Activated CD8-positive, alpha-beta T cell treated with anti-CD3 and anti-CD28 coated beads, Interleukin-2, amount 10 ng/mL, durations not matched to agents 7 days and 5 days (primary cell): ENCODE measurements around the gene KIAA0319L. TPM values are rescaled to one million over a fixed set of nuclear protein-coding genes. Genes with fewer than 3 reads are reported as not detected.

Experiments used
- ATAC-seq: fragments of 150-1000 bp; cut with Tn5 transposase; one replicate; pipeline ENCODE4 v1.10.0; 2021; ENCODE audit warnings: moderate library complexity
- CTCF ChIA-PET: fragments of 350-600 bp; sonication (Branson Sonifier 250); formaldehyde crosslinking; loops from one replicate; lab custom pipeline; 2021; ENCODE audit warnings: antibody characterized with exemption; lab: Charles Lee
- POLR2A ChIA-PET: fragments of 350-600 bp; sonication (Branson Sonifier 250); formaldehyde crosslinking; loops from one replicate; lab custom pipeline; 2021; ENCODE audit warnings: antibody characterized with exemption; lab: Charles Lee
- DNase-seq: peaks from one replicate; pipeline ENCODE4 v3.0.0-alpha.2; 2020
- H3K27ac Mint-ChIP-seq: one replicate; pipeline ENCODE4 v1.8.0; 2021; ENCODE audit warnings: mild to moderate bottlenecking, mixed read lengths
- H3K27me3 Mint-ChIP-seq: one replicate; pipeline ENCODE4 v1.8.0; 2021; ENCODE audit warnings: low read depth, mixed read lengths
- H3K36me3 Mint-ChIP-seq: one replicate; pipeline ENCODE4 v1.8.0; 2021; ENCODE audit warnings: low read depth, mixed read lengths
- H3K4me1 Mint-ChIP-seq: one replicate; pipeline ENCODE4 v1.8.0; 2021; ENCODE audit warnings: low read depth, mixed read lengths
- H3K4me3 Mint-ChIP-seq: one replicate; pipeline ENCODE4 v1.8.0; 2021; ENCODE audit warnings: mild to moderate bottlenecking, mixed read lengths
- H3K9me3 Mint-ChIP-seq: one replicate; pipeline ENCODE4 v1.8.0; 2022; ENCODE audit warnings: mixed read lengths; ENCODE audit not compliant: insufficient read depth
- total RNA-seq, 2 experiments: library from RNA; stranded (reverse); gene quantifications; one replicate each; pipeline ENCODE4 v1.2.3, GENCODE V29; 2021

The KIAA0319L gene
- total RNA-seq, 2 experiments from 2014 or later = 27.0 to 36.1 TPM

- ChIA-PET POLR2A (no interaction called here), CTCF (interaction anchor here (0.6 to 8.1 kb wide), 3 partner anchors 11 to 127 kb away, joined by 3 to 62 read pairs (median 9); no protein-coding TSS in a partner anchor)
- H3K27ac Mint-ChIP-seq = peak overlapping the region; percentile 5
- no peaks in the 10 kb centered on the region for H3K27me3 Mint-ChIP-seq
- H3K9me3 Mint-ChIP-seq = no peaks in the 10 kb centered on the region
- DNase-seq = no peak
- H3K4me1 Mint-ChIP-seq = no peaks in the 10 kb centered on the region
- H3K36me3 Mint-ChIP-seq = peaks cover 27% of the 10 kb centered on the region
- H3K4me3 Mint-ChIP-seq = no peak overlapping the region
- ATAC-seq = no peak
These were observed 115.2 kb downstream of the KIAA0319L start for GRCh38 chr1:35441926-35442579.

- CTCF ChIA-PET = interaction anchor here (1.6 to 8.1 kb wide), 3 partner anchors 13 to 129 kb away, joined by 8 to 62 read pairs (median 9); no protein-coding TSS in a partner anchor
- Mint-ChIP-seq H3K27me3 (no peaks in the 10 kb centered on the region), H3K27ac (no peak overlapping the region), H3K4me1 (no peaks in the 10 kb centered on the region), H3K4me3 (no peak overlapping the region), H3K36me3 (peaks cover 27% of the 10 kb centered on the region), H3K9me3 (no peaks in the 10 kb centered on the region)
- POLR2A ChIA-PET = no interaction called here
- ATAC-seq (no peak), DNase-seq (no peak)
These were observed 117.6 kb downstream of the KIAA0319L start for GRCh38 chr1:35439626-35440025.

GRCh38 chr1:35437200-35437599 is 120.0 kb downstream of the KIAA0319L start:
- Mint-ChIP-seq H3K27ac (no peak overlapping the region), H3K36me3 (peaks cover 32% of the 10 kb centered on the region)
- CTCF ChIA-PET = interaction anchor here (1.2 to 8.1 kb wide), 2 partner anchors 16 to 278 kb away, joined by 3 to 62 read pairs; no protein-coding TSS in a partner anchor

GRCh38 chr1:35436078-35436477 is 121.1 kb downstream of the KIAA0319L start:
- no peaks in the 10 kb centered on the region for H3K27me3 Mint-ChIP-seq

More at GRCh38 chr1:35437200-35437599, 120.0 kb downstream of the KIAA0319L start:
- no peaks in the 10 kb centered on the region for H3K9me3 Mint-ChIP-seq
- no peaks in the 10 kb centered on the region for H3K27me3 Mint-ChIP-seq
- POLR2A ChIA-PET = no interaction called here
- peaks cover 2% of the 10 kb centered on the region for H3K4me1 Mint-ChIP-seq
- H3K4me3 Mint-ChIP-seq = no peak overlapping the region
- ATAC-seq (no peak), DNase-seq (no peak)

GRCh38 chr1:35434703-35435102 is 122.5 kb downstream of the KIAA0319L start:
- no peak for ATAC-seq
- DNase-seq = no peak
- no peak overlapping the region for H3K4me3 Mint-ChIP-seq
- no peaks in the 10 kb centered on the region for H3K9me3 Mint-ChIP-seq
- peaks cover 27% of the 10 kb centered on the region for H3K36me3 Mint-ChIP-seq
- H3K27ac Mint-ChIP-seq = no peak overlapping the region
- no peaks in the 10 kb centered on the region for H3K27me3 Mint-ChIP-seq
- H3K4me1 Mint-ChIP-seq = peaks cover 7% of the 10 kb centered on the region
- CTCF ChIA-PET = interaction anchor here (1.1 kb wide), 1 partner anchor 130 kb away, joined by 3 read pairs; no protein-coding TSS in a partner anchor
- POLR2A ChIA-PET = no interaction called here

More at GRCh38 chr1:35436078-35436477, 121.1 kb downstream of the KIAA0319L start:
- Mint-ChIP-seq H3K4me1 (peaks cover 7% of the 10 kb centered on the region), H3K36me3 (peaks cover 29% of the 10 kb centered on the region), H3K27ac (no peak overlapping the region), H3K4me3 (no peak overlapping the region), H3K9me3 (no peaks in the 10 kb centered on the region)
- DNase-seq (no peak), ATAC-seq (no peak)
- POLR2A ChIA-PET = no interaction called here
- CTCF ChIA-PET = interaction anchor here (1.2 to 1.3 kb wide), 2 partner anchors 16 to 279 kb away, joined by 3 to 5 read pairs; no protein-coding TSS in a partner anchor

GRCh38 chr1:35433714-35434113 is 123.5 kb downstream of the KIAA0319L start:
- ATAC-seq (no peak), DNase-seq (no peak)
- peaks cover 7% of the 10 kb centered on the region for H3K4me1 Mint-ChIP-seq
- no peak overlapping the region for H3K4me3 Mint-ChIP-seq
- no peak overlapping the region for H3K27ac Mint-ChIP-seq
- H3K9me3 Mint-ChIP-seq = no peaks in the 10 kb centered on the region
- POLR2A ChIA-PET = no interaction called here
- no peaks in the 10 kb centered on the region for H3K27me3 Mint-ChIP-seq
- peaks cover 19% of the 10 kb centered on the region for H3K36me3 Mint-ChIP-seq
- CTCF ChIA-PET = no interaction called here

DNA sequence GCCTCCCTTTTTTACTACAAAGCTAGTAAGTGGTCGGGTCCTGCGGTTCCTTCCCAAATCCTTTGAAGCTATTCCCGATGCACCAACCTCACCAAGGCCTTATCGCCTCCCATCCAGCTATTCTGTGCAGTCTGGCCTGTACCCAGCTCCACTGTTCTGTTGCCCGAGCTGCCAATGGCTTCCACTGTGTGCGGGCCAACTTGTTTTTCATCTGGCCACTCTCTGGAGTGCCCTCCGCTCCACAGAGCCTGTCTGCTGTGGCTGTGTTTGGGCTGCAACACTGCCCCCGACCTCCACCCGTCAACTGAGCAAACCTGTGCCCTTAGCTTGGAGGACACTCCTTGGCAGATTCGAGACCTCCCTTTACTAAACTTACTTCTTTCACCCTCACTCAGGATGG is 125.0 kb downstream of the KIAA0319L start:
- ATAC-seq = no peak
- H3K36me3 Mint-ChIP-seq = peaks cover 16% of the 10 kb centered on the region
- no peaks in the 10 kb centered on the region for H3K27me3 Mint-ChIP-seq
- H3K4me3 Mint-ChIP-seq = no peak overlapping the region
- peaks cover 7% of the 10 kb centered on the region for H3K4me1 Mint-ChIP-seq
- DNase-seq = no peak
- no peaks in the 10 kb centered on the region for H3K9me3 Mint-ChIP-seq
- ChIA-PET POLR2A (no interaction called here), CTCF (interaction anchor here (0.9 to 1.9 kb wide), 4 partner anchors 12 to 283 kb away, joined by 3 to 6 read pairs (median 4); no protein-coding TSS in a partner anchor)
- H3K27ac Mint-ChIP-seq = no peak overlapping the region

DNA sequence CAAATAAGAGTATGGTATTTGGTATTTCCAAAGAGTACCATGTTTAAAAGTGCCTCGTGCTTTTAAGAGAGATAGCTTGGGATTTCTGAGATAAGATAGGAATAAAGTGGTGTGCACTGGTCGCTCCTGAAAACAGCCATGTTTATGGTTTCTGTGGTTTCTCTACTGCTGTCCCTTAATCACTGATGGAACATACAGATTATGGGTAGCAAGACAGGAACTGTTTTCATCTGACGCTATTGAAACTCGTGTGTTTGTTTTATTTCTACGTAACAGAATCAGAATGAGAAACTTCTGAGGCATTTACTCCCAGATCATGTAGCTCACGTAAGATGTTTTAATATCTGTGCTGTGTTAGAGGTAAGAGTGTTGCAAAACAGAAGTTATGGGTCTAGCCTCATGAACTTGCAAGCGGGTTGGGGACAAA is 126.0 kb downstream of the KIAA0319L start:
- ATAC-seq = no peak
- ChIA-PET POLR2A (interaction anchor here (0.6 kb wide), 1 partner anchor 128 kb away, joined by 3 read pairs; no protein-coding TSS in a partner anchor), CTCF (interaction anchor here (0.9 to 1.9 kb wide), 3 partner anchors 13 to 284 kb away, joined by 3 to 6 read pairs (median 3); no protein-coding TSS in a partner anchor)

GRCh38 chr1:35430762-35431161 is 126.4 kb downstream of the KIAA0319L start:
- Mint-ChIP-seq H3K36me3 (peaks cover 16% of the 10 kb centered on the region), H3K4me3 (no peak overlapping the region), H3K27me3 (no peaks in the 10 kb centered on the region), H3K9me3 (no peaks in the 10 kb centered on the region), H3K27ac (no peak overlapping the region), H3K4me1 (peaks cover 7% of the 10 kb centered on the region)
- ATAC-seq = no peak
- no peak for DNase-seq
- CTCF ChIA-PET = interaction anchor here (1.9 kb wide), 1 partner anchor 285 kb away, joined by 6 read pairs; no protein-coding TSS in a partner anchor
- POLR2A ChIA-PET = interaction anchor here (0.6 kb wide), 1 partner anchor 127 kb away, joined by 3 read pairs; no protein-coding TSS in a partner anchor

More for the DNA sequence above, 126.0 kb downstream of the KIAA0319L start:
- H3K36me3 Mint-ChIP-seq = peaks cover 16% of the 10 kb centered on the region
- peaks cover 7% of the 10 kb centered on the region for H3K4me1 Mint-ChIP-seq
- H3K27me3 Mint-ChIP-seq = no peaks in the 10 kb centered on the region
- no peak overlapping the region for H3K4me3 Mint-ChIP-seq
- H3K9me3 Mint-ChIP-seq = no peaks in the 10 kb centered on the region
- H3K27ac Mint-ChIP-seq = no peak overlapping the region
- no peak for DNase-seq

DNA sequence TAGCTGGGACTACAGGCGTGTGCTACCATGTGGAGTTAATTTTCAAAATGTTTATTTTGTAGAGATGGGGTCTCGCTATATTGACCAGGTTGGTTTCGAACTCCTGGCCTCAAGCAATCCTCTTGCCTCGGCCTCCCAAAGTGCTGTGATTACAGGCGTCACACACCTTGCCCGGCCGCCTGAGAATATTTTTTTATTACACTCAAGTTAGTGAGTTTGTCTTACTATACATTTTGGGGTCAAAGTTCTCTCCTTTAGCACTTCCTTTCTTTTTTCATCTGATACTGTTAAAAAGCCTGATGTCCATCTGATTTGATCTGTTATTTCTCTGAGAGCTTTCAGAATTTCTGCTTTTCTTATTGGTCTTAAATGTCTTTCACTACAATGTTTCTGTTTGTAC is 128.8 kb downstream of the KIAA0319L start:
- Mint-ChIP-seq H3K36me3 (peaks cover 9% of the 10 kb centered on the region), H3K27me3 (no peaks in the 10 kb centered on the region), H3K27ac (no peak overlapping the region), H3K4me1 (peaks cover 5% of the 10 kb centered on the region), H3K4me3 (no peak overlapping the region), H3K9me3 (no peaks in the 10 kb centered on the region)
- DNase-seq (no peak), ATAC-seq (no peak)
- ChIA-PET POLR2A (no interaction called here), CTCF (no interaction called here)

DNA sequence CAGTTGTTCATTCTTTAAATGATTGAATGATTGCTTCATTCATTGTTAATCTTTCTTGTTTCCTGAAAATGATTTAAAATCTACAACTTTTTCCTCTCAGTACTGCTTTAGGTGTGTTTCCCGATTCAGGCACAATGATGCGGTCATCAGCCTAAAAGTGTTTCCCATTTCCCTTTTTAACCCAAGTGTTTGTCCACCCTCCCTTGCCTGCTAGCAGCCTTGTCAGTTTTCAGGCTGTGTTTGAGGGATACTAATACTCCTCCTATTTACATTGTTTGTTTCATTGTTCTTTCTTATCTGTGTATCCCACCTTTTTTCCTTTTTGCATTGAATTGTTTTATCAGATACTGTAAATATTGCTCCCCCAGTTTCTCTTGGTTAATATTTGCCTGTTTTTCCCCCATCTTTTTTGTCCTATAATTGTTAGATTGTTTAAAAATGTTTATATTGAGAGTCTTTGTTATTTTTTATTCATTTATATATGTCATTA is 131.1 kb downstream of the KIAA0319L start:
- peaks cover 1% of the 10 kb centered on the region for H3K4me1 Mint-ChIP-seq
- H3K27me3 Mint-ChIP-seq = no peaks in the 10 kb centered on the region
- ChIA-PET CTCF (interaction anchor here (0.6 kb wide), 1 partner anchor 123 kb away, joined by 3 read pairs; no protein-coding TSS in a partner anchor), POLR2A (no interaction called here)
- no peak for ATAC-seq
- no peak for DNase-seq
- H3K4me3 Mint-ChIP-seq = no peak overlapping the region
- peaks cover 3% of the 10 kb centered on the region for H3K36me3 Mint-ChIP-seq
- H3K9me3 Mint-ChIP-seq = no peaks in the 10 kb centered on the region
- no peak overlapping the region for H3K27ac Mint-ChIP-seq

GRCh38 chr1:35408925-35409324 is 148.3 kb downstream of the KIAA0319L start:
- CTCF ChIA-PET = no interaction called here
- DNase-seq = no peak
- POLR2A ChIA-PET = no interaction called here
- H3K36me3 Mint-ChIP-seq = peaks cover 23% of the 10 kb centered on the region
- H3K4me3 Mint-ChIP-seq = no peak overlapping the region
- no peak for ATAC-seq
- no peak overlapping the region for H3K27ac Mint-ChIP-seq
- no peaks in the 10 kb centered on the region for H3K9me3 Mint-ChIP-seq
- no peaks in the 10 kb centered on the region for H3K4me1 Mint-ChIP-seq
- H3K27me3 Mint-ChIP-seq = no peaks in the 10 kb centered on the region
